ENCODE measurements around the gene GMDS. TPM values are rescaled to one million over a fixed set of nuclear protein-coding genes. Genes with fewer than 3 reads are reported as not detected.

The GMDS gene
- total RNA-seq, 1 donor = 23.2 TPM

DNA sequence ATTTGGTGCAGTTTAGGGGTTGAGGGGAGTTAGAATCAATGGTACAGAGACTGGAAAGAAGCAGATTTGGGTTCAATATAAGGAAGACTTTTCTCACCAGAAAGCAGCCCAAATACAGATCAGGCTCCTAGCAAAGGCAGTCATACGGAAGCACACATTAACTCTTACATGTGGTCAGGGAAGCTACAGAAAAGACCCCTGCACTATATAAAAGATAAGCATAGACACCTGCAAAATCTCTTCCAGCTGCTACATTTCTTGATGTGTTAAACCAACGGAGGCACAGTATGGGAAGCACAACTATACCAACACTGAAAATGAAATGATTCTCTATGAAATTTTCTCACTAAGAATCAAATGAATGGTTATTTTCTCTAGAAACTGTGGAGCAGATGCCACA lies 150.8 kb downstream of the GMDS start:
- Histone ChIP-seq H3K4me3 (ENCODE audit: insufficient read depth, low read length) (no peak overlapping the region), H3K79me2 (ENCODE audit: insufficient read depth, low read length) (no peaks in the 10 kb centered on the region), H3K4me2 (ENCODE audit: insufficient read depth, low read length) (no peak overlapping the region), H3K9me3 (ENCODE audit: low read depth, low read length) (no peaks in the 10 kb centered on the region), H4K20me1 (ENCODE audit: insufficient read depth, low read length) (no peaks in the 10 kb centered on the region), H3K27ac (ENCODE audit: low read depth, low read length) (no peak overlapping the region), H2AFZ (ENCODE audit: low read length) (no peak overlapping the region), H3K36me3 (ENCODE audit: insufficient read depth, low read length) (no peaks in the 10 kb centered on the region), H3K4me1 (ENCODE audit: insufficient read depth, low read length) (no peaks in the 10 kb centered on the region), H3K27me3 (ENCODE audit: insufficient read depth, low read length) (no peaks in the 10 kb centered on the region)
- DNase-seq (ENCODE audit: insufficient read length, low spot score, missing footprints) = no peak
- TF ChIP-seq, protein P1, sequence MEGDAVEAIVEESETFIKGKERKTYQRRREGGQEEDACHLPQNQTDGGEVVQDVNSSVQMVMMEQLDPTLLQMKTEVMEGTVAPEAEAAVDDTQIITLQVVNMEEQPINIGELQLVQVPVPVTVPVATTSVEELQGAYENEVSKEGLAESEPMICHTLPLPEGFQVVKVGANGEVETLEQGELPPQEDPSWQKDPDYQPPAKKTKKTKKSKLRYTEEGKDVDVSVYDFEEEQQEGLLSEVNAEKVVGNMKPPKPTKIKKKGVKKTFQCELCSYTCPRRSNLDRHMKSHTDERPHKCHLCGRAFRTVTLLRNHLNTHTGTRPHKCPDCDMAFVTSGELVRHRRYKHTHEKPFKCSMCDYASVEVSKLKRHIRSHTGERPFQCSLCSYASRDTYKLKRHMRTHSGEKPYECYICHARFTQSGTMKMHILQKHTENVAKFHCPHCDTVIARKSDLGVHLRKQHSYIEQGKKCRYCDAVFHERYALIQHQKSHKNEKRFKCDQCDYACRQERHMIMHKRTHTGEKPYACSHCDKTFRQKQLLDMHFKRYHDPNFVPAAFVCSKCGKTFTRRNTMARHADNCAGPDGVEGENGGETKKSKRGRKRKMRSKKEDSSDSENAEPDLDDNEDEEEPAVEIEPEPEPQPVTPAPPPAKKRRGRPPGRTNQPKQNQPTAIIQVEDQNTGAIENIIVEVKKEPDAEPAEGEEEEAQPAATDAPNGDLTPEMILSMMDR (IDR thresholded peaks at IDR 0.05; ENCODE audit: extremely low read depth, low read depth, low read length) = no peak

GRCh38 chr6:2086326-2086965 lies 159.0 kb downstream of the GMDS start:
- DNase-seq (ENCODE audit: insufficient read length, low spot score, missing footprints) = no peak
- H3K4me3 ChIP-seq (ENCODE audit: insufficient read depth, low read length) = peak overlapping the region; percentile 26
- no peaks in the 10 kb centered on the region for H3K27me3 ChIP-seq (ENCODE audit: insufficient read depth, low read length)
- no peaks in the 10 kb centered on the region for H4K20me1 ChIP-seq (ENCODE audit: insufficient read depth, low read length)
- peak overlapping the region; percentile 4 for H2AFZ ChIP-seq (ENCODE audit: low read length)
- peaks cover 5% of the 10 kb centered on the region for H3K4me1 ChIP-seq (ENCODE audit: insufficient read depth, low read length)
- H3K36me3 ChIP-seq (ENCODE audit: insufficient read depth, low read length) = no peaks in the 10 kb centered on the region
- H3K27ac ChIP-seq (ENCODE audit: low read depth, low read length) = no peak overlapping the region
- TF ChIP-seq, protein P1 (IDR thresholded peaks at IDR 0.05; ENCODE audit: extremely low read depth, low read depth, low read length) = no peak
- H3K9me3 ChIP-seq (ENCODE audit: low read depth, low read length) = no peaks in the 10 kb centered on the region
- peak overlapping the region; percentile 2 for H3K4me2 ChIP-seq (ENCODE audit: insufficient read depth, low read length)
- no peaks in the 10 kb centered on the region for H3K79me2 ChIP-seq (ENCODE audit: insufficient read depth, low read length)

DNA sequence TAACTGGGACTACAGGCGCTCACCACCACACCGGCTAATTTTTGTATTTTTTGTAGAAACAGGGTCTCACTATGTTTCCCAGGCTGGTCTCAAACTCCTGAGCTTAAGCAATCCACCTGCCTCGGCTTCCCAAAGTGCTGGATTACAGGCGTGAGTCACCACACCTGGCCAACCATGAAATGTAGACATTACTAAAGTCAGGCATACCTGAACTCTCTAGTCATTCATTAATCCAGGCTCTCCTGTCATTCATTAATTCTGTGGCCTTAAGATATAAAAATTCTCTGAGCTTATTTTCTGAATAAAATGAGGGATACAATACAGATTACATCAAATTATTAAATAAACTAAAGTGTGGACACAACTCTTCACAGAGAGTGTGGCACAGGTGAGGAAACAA lies 159.7 kb downstream of the GMDS start:
- H3K27ac ChIP-seq (ENCODE audit: low read depth, low read length) = no peak overlapping the region
- no peaks in the 10 kb centered on the region for H3K9me3 ChIP-seq (ENCODE audit: low read depth, low read length)
- H3K4me3 ChIP-seq (ENCODE audit: insufficient read depth, low read length) = no peak overlapping the region
- H3K4me2 ChIP-seq (ENCODE audit: insufficient read depth, low read length) = no peak overlapping the region
- DNase-seq (ENCODE audit: insufficient read length, low spot score, missing footprints) = no peak
- no peaks in the 10 kb centered on the region for H4K20me1 ChIP-seq (ENCODE audit: insufficient read depth, low read length)
- H3K27me3 ChIP-seq (ENCODE audit: insufficient read depth, low read length) = no peaks in the 10 kb centered on the region
- H3K36me3 ChIP-seq (ENCODE audit: insufficient read depth, low read length) = no peaks in the 10 kb centered on the region
- H3K79me2 ChIP-seq (ENCODE audit: insufficient read depth, low read length) = no peaks in the 10 kb centered on the region
- TF ChIP-seq, protein P1 (IDR thresholded peaks at IDR 0.05; ENCODE audit: extremely low read depth, low read depth, low read length) = no peak
- H3K4me1 ChIP-seq (ENCODE audit: insufficient read depth, low read length) = peaks cover 5% of the 10 kb centered on the region
- H2AFZ ChIP-seq (ENCODE audit: low read length) = no peak overlapping the region

- no peak overlapping the region for H3K4me2 ChIP-seq (ENCODE audit: insufficient read depth, low read length)
- H3K79me2 ChIP-seq (ENCODE audit: insufficient read depth, low read length) = no peaks in the 10 kb centered on the region
- no peak overlapping the region for H3K4me3 ChIP-seq (ENCODE audit: insufficient read depth, low read length)
- no peak overlapping the region for H2AFZ ChIP-seq (ENCODE audit: low read length)
- H3K9me3 ChIP-seq (ENCODE audit: low read depth, low read length) = no peaks in the 10 kb centered on the region
- TF ChIP-seq, protein P1 (IDR thresholded peaks at IDR 0.05; ENCODE audit: extremely low read depth, low read depth, low read length) = no peak
- no peak for DNase-seq (ENCODE audit: insufficient read length, low spot score, missing footprints)
- no peaks in the 10 kb centered on the region for H3K27me3 ChIP-seq (ENCODE audit: insufficient read depth, low read length)
- H4K20me1 ChIP-seq (ENCODE audit: insufficient read depth, low read length) = no peaks in the 10 kb centered on the region
- H3K27ac ChIP-seq (ENCODE audit: low read depth, low read length) = no peak overlapping the region
- peaks cover 5% of the 10 kb centered on the region for H3K4me1 ChIP-seq (ENCODE audit: insufficient read depth, low read length)
- no peaks in the 10 kb centered on the region for H3K36me3 ChIP-seq (ENCODE audit: insufficient read depth, low read length)
Measured at GRCh38 chr6:2081155-2082138, 164.0 kb downstream of the GMDS start.
